Measurements from ENCODE around the gene MRPL23.

Gene MRPL23

DNA sequence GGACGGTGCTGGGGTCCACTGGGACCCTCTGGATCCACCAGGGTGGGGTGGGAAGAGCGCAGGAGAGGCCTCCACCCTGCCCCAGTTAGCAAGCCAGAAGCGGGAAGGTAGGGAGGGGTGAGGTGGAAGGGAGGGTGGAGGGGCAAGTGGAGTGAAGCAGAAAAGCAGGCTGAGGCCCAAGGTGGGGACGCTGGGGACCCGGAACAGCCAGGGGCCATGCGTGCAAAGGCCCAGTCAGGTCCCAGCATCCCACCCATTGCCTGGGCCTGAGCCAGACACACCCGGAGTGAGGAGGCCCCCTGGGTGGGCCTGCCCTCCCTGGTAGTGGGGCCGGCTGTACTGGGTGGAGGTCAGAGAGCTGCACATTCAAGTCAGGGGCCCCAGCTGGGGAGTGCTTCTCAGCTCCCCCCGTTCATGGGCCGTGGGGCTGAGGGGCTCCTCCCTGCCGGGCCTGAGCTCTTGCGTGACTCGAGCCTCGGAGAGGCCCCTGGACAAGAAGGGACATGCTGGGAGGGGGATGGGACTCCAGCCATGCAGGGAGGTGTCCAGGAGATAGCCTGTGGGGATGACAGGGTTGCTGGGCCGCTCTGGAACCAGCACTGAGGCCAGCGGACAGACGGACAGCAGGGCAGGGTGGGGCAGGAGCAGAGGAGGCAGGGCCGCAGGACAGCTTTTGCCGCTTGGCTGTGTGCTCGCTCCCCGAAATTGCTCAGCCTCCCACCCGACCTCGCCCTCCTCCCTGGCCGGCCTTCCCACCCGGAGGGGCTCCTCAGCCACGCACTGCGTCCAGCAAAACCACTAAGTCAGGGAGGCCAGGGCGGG is 19.9 kb upstream of the MRPL23 start:
- Histone ChIP-seq H3K9me3 (ENCODE audit: insufficient read depth, low read length) (no peaks in the 10 kb centered on the region), H3K27ac (ENCODE audit: low read depth, low read length) (no peak overlapping the region), H3K4me3 (ENCODE audit: insufficient read depth, low read length, poor library complexity, severe bottlenecking) (no peak overlapping the region), H3K9me2 (replicated peaks; ENCODE audit: insufficient read depth, low read length) (no peaks in the 10 kb centered on the region), H4K20me1 (ENCODE audit: low read depth, low read length) (no peaks in the 10 kb centered on the region), H3K36me3 (ENCODE audit: low read length) (no peaks in the 10 kb centered on the region), H3K9ac (ENCODE audit: low read length) (no peak overlapping the region), H3K27me3 (ENCODE audit: low read length) (no peaks in the 10 kb centered on the region), H3K79me2 (ENCODE audit: insufficient read depth, low read length) (no peaks in the 10 kb centered on the region), H3F3A (ENCODE audit: insufficient read depth) (no peaks in the 10 kb centered on the region), H2AFZ (ENCODE audit: low read depth, low read length, severe bottlenecking) (no peak overlapping the region), H3K4me2 (ENCODE audit: low read depth, low read length, poor library complexity, severe bottlenecking) (no peak overlapping the region)
- no peak for TF ChIP-seq EZH2phosphoT487 (conservative IDR thresholded peaks at IDR 0.05; ENCODE audit: low read length)
- TF ChIP-seq, protein P1, sequence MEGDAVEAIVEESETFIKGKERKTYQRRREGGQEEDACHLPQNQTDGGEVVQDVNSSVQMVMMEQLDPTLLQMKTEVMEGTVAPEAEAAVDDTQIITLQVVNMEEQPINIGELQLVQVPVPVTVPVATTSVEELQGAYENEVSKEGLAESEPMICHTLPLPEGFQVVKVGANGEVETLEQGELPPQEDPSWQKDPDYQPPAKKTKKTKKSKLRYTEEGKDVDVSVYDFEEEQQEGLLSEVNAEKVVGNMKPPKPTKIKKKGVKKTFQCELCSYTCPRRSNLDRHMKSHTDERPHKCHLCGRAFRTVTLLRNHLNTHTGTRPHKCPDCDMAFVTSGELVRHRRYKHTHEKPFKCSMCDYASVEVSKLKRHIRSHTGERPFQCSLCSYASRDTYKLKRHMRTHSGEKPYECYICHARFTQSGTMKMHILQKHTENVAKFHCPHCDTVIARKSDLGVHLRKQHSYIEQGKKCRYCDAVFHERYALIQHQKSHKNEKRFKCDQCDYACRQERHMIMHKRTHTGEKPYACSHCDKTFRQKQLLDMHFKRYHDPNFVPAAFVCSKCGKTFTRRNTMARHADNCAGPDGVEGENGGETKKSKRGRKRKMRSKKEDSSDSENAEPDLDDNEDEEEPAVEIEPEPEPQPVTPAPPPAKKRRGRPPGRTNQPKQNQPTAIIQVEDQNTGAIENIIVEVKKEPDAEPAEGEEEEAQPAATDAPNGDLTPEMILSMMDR (IDR thresholded peaks at IDR 0.05; ENCODE audit: insufficient read depth, low read length, poor library complexity, severe bottlenecking), result no peak

DNA sequence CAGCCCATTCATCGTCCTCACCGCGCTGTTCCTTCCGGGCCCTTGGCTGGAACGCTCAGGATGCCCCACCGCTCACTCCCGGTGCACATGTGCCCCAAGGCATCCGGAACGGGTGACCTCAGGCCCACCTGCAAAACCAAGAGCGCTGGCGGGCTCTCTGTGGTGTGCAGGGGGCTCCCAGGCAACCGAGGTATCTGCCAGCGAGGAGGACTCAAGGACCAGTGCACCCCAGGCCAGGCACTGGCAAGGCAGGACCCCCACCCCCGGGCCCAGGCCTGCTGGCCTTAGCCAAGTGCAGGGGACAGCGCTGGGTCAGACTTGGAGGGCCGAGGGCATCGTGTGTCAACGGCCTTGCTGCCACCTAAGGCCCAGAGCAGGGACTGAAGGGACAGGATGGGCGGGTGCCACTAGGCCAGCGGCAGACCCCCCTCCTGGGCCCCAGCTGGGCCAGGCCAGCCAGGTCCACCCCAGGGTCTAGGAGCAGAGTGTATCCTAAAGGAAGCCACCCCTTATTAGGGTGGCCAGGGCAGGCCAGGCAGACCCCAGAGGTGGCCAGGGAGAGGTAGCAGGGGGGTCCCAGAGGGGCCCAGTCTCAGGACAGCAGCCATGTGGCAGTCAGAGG is 19.2 kb upstream of the MRPL23 start:
- Histone ChIP-seq H3K4me3 (ENCODE audit: insufficient read depth, low read length, poor library complexity, severe bottlenecking) (no peak overlapping the region), H3K9ac (ENCODE audit: low read length) (no peak overlapping the region), H3K27me3 (ENCODE audit: low read length) (no peaks in the 10 kb centered on the region), H3K36me3 (ENCODE audit: low read length) (no peaks in the 10 kb centered on the region), H3K79me2 (ENCODE audit: insufficient read depth, low read length) (no peaks in the 10 kb centered on the region), H3K9me3 (ENCODE audit: insufficient read depth, low read length) (no peaks in the 10 kb centered on the region), H2AFZ (ENCODE audit: low read depth, low read length, severe bottlenecking) (no peak overlapping the region), H3K4me2 (ENCODE audit: low read depth, low read length, poor library complexity, severe bottlenecking) (no peak overlapping the region), H3K9me2 (replicated peaks; ENCODE audit: insufficient read depth, low read length) (no peaks in the 10 kb centered on the region), H3F3A (ENCODE audit: insufficient read depth) (no peaks in the 10 kb centered on the region), H4K20me1 (ENCODE audit: low read depth, low read length) (no peaks in the 10 kb centered on the region), H3K27ac (ENCODE audit: low read depth, low read length) (no peak overlapping the region)
- TF ChIP-seq, protein P1 (IDR thresholded peaks at IDR 0.05; ENCODE audit: insufficient read depth, low read length, poor library complexity, severe bottlenecking), result no peak
- no peak for TF ChIP-seq EZH2phosphoT487 (conservative IDR thresholded peaks at IDR 0.05; ENCODE audit: low read length)

DNA sequence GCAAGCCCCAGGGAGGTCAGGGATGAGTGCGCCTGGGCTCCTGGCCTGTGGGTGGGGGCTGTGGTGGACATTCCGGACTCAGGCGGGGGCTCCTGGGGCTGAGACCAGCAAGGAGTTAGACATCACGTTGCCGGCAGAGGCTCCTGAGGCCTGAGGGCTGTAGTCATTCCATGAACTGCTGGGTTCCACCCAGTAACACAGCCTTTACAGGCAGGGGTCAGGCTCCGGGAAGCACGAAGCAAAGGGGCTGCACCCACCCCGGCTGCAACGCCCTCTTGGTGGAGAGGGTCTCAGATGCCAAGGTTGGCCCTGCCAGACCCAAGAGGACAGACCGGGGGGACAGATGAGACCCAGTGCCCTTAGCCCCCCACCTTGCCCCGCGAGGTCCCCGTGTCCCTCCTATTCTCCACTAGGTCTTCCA is 18.7 kb upstream of the MRPL23 start:
- Histone ChIP-seq H2AFZ (ENCODE audit: low read depth, low read length, severe bottlenecking) (no peak overlapping the region), H3K79me2 (ENCODE audit: insufficient read depth, low read length) (no peaks in the 10 kb centered on the region), H3K27me3 (ENCODE audit: low read length) (no peaks in the 10 kb centered on the region), H4K20me1 (ENCODE audit: low read depth, low read length) (no peaks in the 10 kb centered on the region), H3K36me3 (ENCODE audit: low read length) (no peaks in the 10 kb centered on the region), H3K9me2 (replicated peaks; ENCODE audit: insufficient read depth, low read length) (no peaks in the 10 kb centered on the region), H3K4me3 (ENCODE audit: insufficient read depth, low read length, poor library complexity, severe bottlenecking) (no peak overlapping the region), H3K9me3 (ENCODE audit: insufficient read depth, low read length) (no peaks in the 10 kb centered on the region), H3K4me2 (ENCODE audit: low read depth, low read length, poor library complexity, severe bottlenecking) (no peak overlapping the region), H3K9ac (ENCODE audit: low read length) (no peak overlapping the region), H3F3A (ENCODE audit: insufficient read depth) (no peaks in the 10 kb centered on the region), H3K27ac (ENCODE audit: low read depth, low read length) (no peak overlapping the region)
- TF ChIP-seq, protein P1 (IDR thresholded peaks at IDR 0.05; ENCODE audit: insufficient read depth, low read length, poor library complexity, severe bottlenecking), result no peak
- TF ChIP-seq EZH2phosphoT487 (conservative IDR thresholded peaks at IDR 0.05; ENCODE audit: low read length), result no peak

All from SU-DHL-6 (cell line).